Breast epithelium (tissue), 4 donors: ENCODE results near the gene PAPOLG. TPM values are rescaled to one million over a fixed set of nuclear protein-coding genes. Genes with fewer than 3 reads are reported as not detected.

Experiments used
- DNase-seq, 2 donors: peaks; one replicate each; pipeline ENCODE4 v3.0.0-alpha.2; 2019; ENCODE audit warnings: low spot score in 2 of 2
- H3K27ac ChIP-seq, 2 donors: fragments of 200-600 bp; sonication (generic) in 1 of 2; one replicate each; pipeline ENCODE4 v1.5.1; 2016 to 2019; ENCODE audit warnings: mild to moderate bottlenecking in 1 of 2
- H3K27me3 ChIP-seq, 2 donors: fragments of 200-600 bp; sonication (generic) in 1 of 2; one replicate each; pipeline versions ENCODE4 v1.5.1 to v1.6.0; 2017 to 2019; ENCODE audit warnings: control low read depth in 1 of 2, mild to moderate bottlenecking in 1 of 2
- H3K36me3 ChIP-seq: fragments of 200-600 bp; one replicate; pipeline ENCODE4 v1.5.1; 2019
- H3K4me1 ChIP-seq, 2 donors: fragments of 200-600 bp; sonication (generic); one replicate each; pipeline ENCODE4 v1.5.1; 2016 to 2019; ENCODE audit warnings: control low read depth in 1 of 2
- H3K4me3 ChIP-seq, 3 donors: fragments of 200-600 bp; sonication (generic); 1 replicate in 2 of 3; 2 replicates in 1 of 3; pipeline ENCODE4 v1.5.1; 2016 to 2019; ENCODE audit warnings: mild to moderate bottlenecking in 3 of 3, moderate library complexity in 2 of 3
- H3K9me3 ChIP-seq, 2 donors: fragments of 200-600 bp; sonication (generic) in 1 of 2; one replicate each; pipeline ENCODE4 v1.5.1; 2016 to 2019; ENCODE audit warnings: control low read depth in 1 of 2
- POLR2A ChIP-seq: fragments of 450-650 bp; IDR thresholded peaks from one replicate; pipeline ENCODE4 v1.6.1; 2016; ENCODE audit warnings: antibody characterized with exemption, mild to moderate bottlenecking, moderate library complexity
- POLR2AphosphoS5 ChIP-seq, 3 donors: sonication (generic); formaldehyde crosslinking; IDR thresholded peaks; one replicate each; pipeline ENCODE4 v1.6.1; 2017; ENCODE audit warnings: antibody characterized with exemption in 3 of 3
- intact Hi-C: fragments of 100-400 bp; cut with DNase I; formaldehyde crosslinking; loops from one replicate; pipeline ENCODE4 v1.15.1; 2023; ENCODE audit warnings: low total_unique reads
- total RNA-seq, 3 donors: library from RNA; depleted of rRNA; stranded (reverse); fragments of >200 nt; gene quantifications; one replicate each; pipeline ENCODE4 v1.1.0, GENCODE V29; 2016
- TF ChIP-seq, protein P1 (sequence below), 3 donors: fragments of 450-650 bp; IDR thresholded peaks; one replicate each; pipeline ENCODE4 v1.5.1; 2016 to 2017; ENCODE audit warnings: antibody characterized with exemption in 3 of 3, mild to moderate bottlenecking in 3 of 3, moderate library complexity in 3 of 3

The PAPOLG gene
- total RNA-seq, 3 donors from 2014 or later = 14.9 to 26.6 (median 17.0) TPM

GRCh38 chr2:60735496-60736250 lies 20.4 kb upstream of the PAPOLG start:
- Histone ChIP-seq H3K27me3 (no peaks in the 10 kb centered on the region), H3K36me3 (no peaks in the 10 kb centered on the region), H3K27ac (no peak overlapping the region), H3K4me3 (peak overlapping the region; percentile 21 to 68 (median 48)), H3K4me1 (no peaks in the 10 kb centered on the region), H3K9me3 (no peaks in the 10 kb centered on the region)
- TF ChIP-seq, protein P1, sequence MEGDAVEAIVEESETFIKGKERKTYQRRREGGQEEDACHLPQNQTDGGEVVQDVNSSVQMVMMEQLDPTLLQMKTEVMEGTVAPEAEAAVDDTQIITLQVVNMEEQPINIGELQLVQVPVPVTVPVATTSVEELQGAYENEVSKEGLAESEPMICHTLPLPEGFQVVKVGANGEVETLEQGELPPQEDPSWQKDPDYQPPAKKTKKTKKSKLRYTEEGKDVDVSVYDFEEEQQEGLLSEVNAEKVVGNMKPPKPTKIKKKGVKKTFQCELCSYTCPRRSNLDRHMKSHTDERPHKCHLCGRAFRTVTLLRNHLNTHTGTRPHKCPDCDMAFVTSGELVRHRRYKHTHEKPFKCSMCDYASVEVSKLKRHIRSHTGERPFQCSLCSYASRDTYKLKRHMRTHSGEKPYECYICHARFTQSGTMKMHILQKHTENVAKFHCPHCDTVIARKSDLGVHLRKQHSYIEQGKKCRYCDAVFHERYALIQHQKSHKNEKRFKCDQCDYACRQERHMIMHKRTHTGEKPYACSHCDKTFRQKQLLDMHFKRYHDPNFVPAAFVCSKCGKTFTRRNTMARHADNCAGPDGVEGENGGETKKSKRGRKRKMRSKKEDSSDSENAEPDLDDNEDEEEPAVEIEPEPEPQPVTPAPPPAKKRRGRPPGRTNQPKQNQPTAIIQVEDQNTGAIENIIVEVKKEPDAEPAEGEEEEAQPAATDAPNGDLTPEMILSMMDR (IDR thresholded peaks at IDR 0.05) = no peak
- no peak for TF ChIP-seq POLR2AphosphoS5 (IDR thresholded peaks at IDR 0.05)
- no peak for TF ChIP-seq POLR2A
- intact Hi-C loops = loop anchor here (2.0 kb wide), 1 partner anchor 25 kb away; no protein-coding TSS in a partner anchor
- no peak for DNase-seq

DNA sequence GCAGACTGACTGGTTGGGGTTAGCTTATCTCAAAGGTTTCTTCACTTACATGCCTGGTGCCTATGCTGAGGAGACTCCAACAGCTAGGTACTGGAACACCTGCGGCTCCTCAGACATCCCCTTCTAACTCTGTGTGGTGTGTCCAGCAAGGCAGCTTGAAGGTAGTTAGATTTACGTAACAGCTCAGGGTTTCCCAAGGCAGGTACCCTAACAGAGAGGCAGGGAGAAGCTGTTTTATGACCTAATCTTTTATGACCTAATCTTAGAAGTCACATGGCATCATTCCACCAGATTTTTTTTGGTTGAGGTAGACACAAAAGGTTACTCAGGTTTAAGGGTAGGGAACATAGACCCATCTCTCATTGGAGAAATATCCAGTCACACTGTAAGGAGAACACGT lies 17.4 kb upstream of the PAPOLG start:
- Histone ChIP-seq H3K27me3 (no peaks in the 10 kb centered on the region), H3K4me1 (no peaks in the 10 kb centered on the region), H3K36me3 (no peaks in the 10 kb centered on the region), H3K9me3 (no peaks in the 10 kb centered on the region), H3K27ac (no peak overlapping the region), H3K4me3 (no peak overlapping the region)
- intact Hi-C loops = no loop called here
- TF ChIP-seq, protein P1 (IDR thresholded peaks at IDR 0.05) = no peak
- TF ChIP-seq POLR2A (no peak), POLR2AphosphoS5 (IDR thresholded peaks at IDR 0.05) (no peak)
- DNase-seq = no peak

- Histone ChIP-seq H3K4me3 (no peak overlapping the region), H3K9me3 (no peaks in the 10 kb centered on the region), H3K27ac (no peak overlapping the region), H3K36me3 (no peaks in the 10 kb centered on the region), H3K4me1 (no peaks in the 10 kb centered on the region), H3K27me3 (no peaks in the 10 kb centered on the region)
- intact Hi-C loops = no loop called here
- no peak for TF ChIP-seq POLR2A
- no peak for TF ChIP-seq POLR2AphosphoS5 (IDR thresholded peaks at IDR 0.05)
- TF ChIP-seq, protein P1 (IDR thresholded peaks at IDR 0.05) = no peak
- no peak for DNase-seq
These were observed 16.9 kb upstream of the PAPOLG start for GRCh38 chr2:60739156-60739555.

DNA sequence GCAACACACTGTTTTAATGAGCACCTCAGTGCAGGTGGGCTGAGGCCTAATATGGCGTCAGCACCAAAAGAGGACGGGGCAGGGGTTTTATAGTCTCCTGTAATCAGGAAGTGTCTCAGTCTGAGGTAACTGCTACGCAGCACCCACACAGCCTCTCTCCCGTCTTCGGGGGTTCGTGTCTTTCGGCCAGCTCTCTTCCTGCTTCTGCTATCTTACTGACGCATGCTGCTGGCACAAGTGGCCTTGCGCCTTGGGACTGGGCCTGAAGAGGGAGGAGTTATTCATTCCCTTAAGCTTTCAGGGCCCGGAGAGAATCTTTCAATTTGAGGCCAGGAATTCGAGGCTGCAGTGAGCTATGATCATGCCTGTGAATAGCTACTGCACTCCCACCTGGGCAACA lies 14.5 kb upstream of the PAPOLG start:
- TF ChIP-seq POLR2A (no peak), POLR2AphosphoS5 (IDR thresholded peaks at IDR 0.05) (no peak)
- TF ChIP-seq, protein P1 (IDR thresholded peaks at IDR 0.05) = no peak
- no peak for DNase-seq
- intact Hi-C loops = no loop called here
- H3K36me3 ChIP-seq = no peaks in the 10 kb centered on the region
- H3K27me3 ChIP-seq = no peaks in the 10 kb centered on the region
- H3K4me3 ChIP-seq = no peak overlapping the region
- H3K4me1 ChIP-seq = no peaks in the 10 kb centered on the region
- no peak overlapping the region for H3K27ac ChIP-seq
- H3K9me3 ChIP-seq = no peaks in the 10 kb centered on the region

- DNase-seq = no peak
- H3K4me3 ChIP-seq = no peak overlapping the region
- no peak for TF ChIP-seq POLR2AphosphoS5 (IDR thresholded peaks at IDR 0.05)
- TF ChIP-seq, protein P1 (IDR thresholded peaks at IDR 0.05) = no peak
- no peak for TF ChIP-seq POLR2A
These were observed 13.6 kb upstream of the PAPOLG start for GRCh38 chr2:60742419-60742818.

More at GRCh38 chr2:60742419-60742818, 13.6 kb upstream of the PAPOLG start:
- intact Hi-C loops = no loop called here
- Histone ChIP-seq H3K27me3 (no peaks in the 10 kb centered on the region), H3K36me3 (no peaks in the 10 kb centered on the region), H3K9me3 (no peaks in the 10 kb centered on the region), H3K4me1 (no peaks in the 10 kb centered on the region), H3K27ac (no peak overlapping the region)
